ENCODE data around the gene TRPC1.

- no peak for TF ChIP-seq TAF1 (IDR thresholded peaks at IDR 0.05; ENCODE audit: low read depth, low read length)
- no peak for TF ChIP-seq POLR2A (IDR thresholded peaks at IDR 0.05; ENCODE audit: low read depth, low read length)
- no peak for TF ChIP-seq POLR2AphosphoS5 (IDR thresholded peaks at IDR 0.05; ENCODE audit: low read depth, low read length)
- TF ChIP-seq POU2F2 (IDR thresholded peaks at IDR 0.05; ENCODE audit: low read depth, low read length): no peak
These were observed 14.6 kb upstream of the TRPC1 start for GRCh38 chr3:142709207-142709606.

Data from GM12891 (cell line).